Measurements from ENCODE around the gene EXOSC3.

Gene EXOSC3

DNA sequence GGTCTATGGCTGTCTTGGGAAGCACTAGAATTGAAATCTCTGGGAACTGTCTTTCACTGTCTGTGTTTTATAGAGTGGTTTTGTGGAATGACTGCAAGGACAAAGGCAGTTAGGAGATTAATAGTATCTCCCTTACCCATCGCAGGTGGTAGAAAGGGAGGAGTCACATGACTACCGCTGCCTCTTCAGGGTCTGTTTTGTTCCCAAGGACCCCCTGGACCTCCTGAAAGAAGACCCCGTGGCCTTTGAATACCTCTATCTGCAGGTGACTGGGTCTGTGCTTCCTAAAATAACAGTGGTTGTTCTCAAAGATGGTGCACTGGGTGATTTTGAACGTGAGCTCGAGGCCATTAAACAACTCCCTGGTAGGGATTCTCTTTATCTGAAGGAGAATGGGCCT, 54.0 kb downstream of the EXOSC3 start:
- Histone ChIP-seq H3K36me3 (replicated peaks) (no peaks in the 10 kb centered on the region), H3K27me3 (replicated peaks) (peaks cover 29% of the 10 kb centered on the region), H3K4me3 (ENCODE audit: low read depth, low read length) (no peak overlapping the region), H3K27ac (no peak overlapping the region)
- DNase-seq, result no peak
- in situ Hi-C loops (cut with HindIII; ENCODE audit: low pct_ligation_motif_present, low sequenced_read_pairs), result loop anchor here (25.0 kb wide), 1 partner anchor 94 kb away; no protein-coding TSS in a partner anchor
- TF ChIP-seq, protein P1, sequence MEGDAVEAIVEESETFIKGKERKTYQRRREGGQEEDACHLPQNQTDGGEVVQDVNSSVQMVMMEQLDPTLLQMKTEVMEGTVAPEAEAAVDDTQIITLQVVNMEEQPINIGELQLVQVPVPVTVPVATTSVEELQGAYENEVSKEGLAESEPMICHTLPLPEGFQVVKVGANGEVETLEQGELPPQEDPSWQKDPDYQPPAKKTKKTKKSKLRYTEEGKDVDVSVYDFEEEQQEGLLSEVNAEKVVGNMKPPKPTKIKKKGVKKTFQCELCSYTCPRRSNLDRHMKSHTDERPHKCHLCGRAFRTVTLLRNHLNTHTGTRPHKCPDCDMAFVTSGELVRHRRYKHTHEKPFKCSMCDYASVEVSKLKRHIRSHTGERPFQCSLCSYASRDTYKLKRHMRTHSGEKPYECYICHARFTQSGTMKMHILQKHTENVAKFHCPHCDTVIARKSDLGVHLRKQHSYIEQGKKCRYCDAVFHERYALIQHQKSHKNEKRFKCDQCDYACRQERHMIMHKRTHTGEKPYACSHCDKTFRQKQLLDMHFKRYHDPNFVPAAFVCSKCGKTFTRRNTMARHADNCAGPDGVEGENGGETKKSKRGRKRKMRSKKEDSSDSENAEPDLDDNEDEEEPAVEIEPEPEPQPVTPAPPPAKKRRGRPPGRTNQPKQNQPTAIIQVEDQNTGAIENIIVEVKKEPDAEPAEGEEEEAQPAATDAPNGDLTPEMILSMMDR (IDR thresholded peaks at IDR 0.05; ENCODE audit: low read depth, low read length, missing control alignments), result no peak

DNA sequence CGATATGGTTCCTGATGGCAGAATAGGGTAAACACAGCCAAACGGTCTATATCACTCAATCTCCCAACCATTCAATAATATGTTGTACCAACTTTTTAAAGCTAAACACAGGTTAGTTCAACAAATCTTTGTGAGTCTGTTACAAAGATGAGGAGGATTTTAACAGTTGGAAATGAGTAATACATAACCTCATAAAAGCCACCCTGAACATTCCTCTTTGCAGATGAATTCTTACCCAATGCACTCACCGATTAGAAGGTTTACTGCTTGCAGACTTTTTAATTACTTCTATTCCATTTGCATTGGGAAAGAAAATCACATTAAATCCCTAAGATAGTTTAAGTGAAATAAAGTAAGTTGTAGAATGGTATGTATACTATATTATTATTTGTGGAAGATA, 54.6 kb downstream of the EXOSC3 start:
- DNase-seq, result no peak
- Histone ChIP-seq H3K27me3 (replicated peaks) (peaks cover 26% of the 10 kb centered on the region), H3K36me3 (replicated peaks) (no peaks in the 10 kb centered on the region), H3K27ac (no peak overlapping the region), H3K4me3 (ENCODE audit: low read depth, low read length) (no peak overlapping the region)
- TF ChIP-seq, protein P1 (IDR thresholded peaks at IDR 0.05; ENCODE audit: low read depth, low read length, missing control alignments), result no peak
- in situ Hi-C loops (cut with HindIII; ENCODE audit: low pct_ligation_motif_present, low sequenced_read_pairs), result loop anchor here (25.0 kb wide), 1 partner anchor 93 kb away; no protein-coding TSS in a partner anchor

Data from brain microvascular endothelial cell (primary cell).